MM.1S (cell line): ENCODE measurements around the gene URB1.

Experiments
- CTCF ChIP-seq: fragments of 300-600 bp; sonication (generic); IDR thresholded peaks from 2 replicates; pipeline ENCODE4 v1.5.1; 2016; ENCODE audit warnings: antibody characterized with exemption, low read length, mixed read lengths
- EZH2 ChIP-seq: fragments of 300-600 bp; sonication (generic); optimal IDR thresholded peaks from 2 replicates; pipeline ENCODE3; 2017; ENCODE audit warnings: low read depth, mild to moderate bottlenecking, antibody characterized with exemption, low read length, mixed read lengths

GRCh38 chr21:32330784-32331311, 62.0 kb downstream of the URB1 start:
- TF ChIP-seq CTCF (no peak), EZH2 (no peak)
